ENCODE data around the gene TIMP1. TPM values are rescaled to one million over a fixed set of nuclear protein-coding genes. Genes with fewer than 3 reads are reported as not detected.

The TIMP1 gene
- total and polyA plus RNA-seq, 10 of the 15 experiments (the other 5 are each of a cell fraction or from before 2014, with no cell fraction given), result 101 to 341 (median 134) TPM

- no peak for TF ChIP-seq BCLAF1 (IDR thresholded peaks at IDR 0.05)
- no peak for TF ChIP-seq ATF7 (IDR thresholded peaks at IDR 0.05; ENCODE audit: low read depth)
- no peak for TF ChIP-seq E4F1 (IDR thresholded peaks at IDR 0.05; ENCODE audit: borderline replicate concordance, partially characterized antibody)
- TF ChIP-seq SUZ12 (IDR thresholded peaks at IDR 0.05; ENCODE audit: unreplicated experiment), result no peak
- TF ChIP-seq RAD21 (IDR thresholded peaks at IDR 0.05; ENCODE audit: insufficient read depth, low read depth, low read length), result no peak
These were observed 11.0 kb upstream of the TIMP1 start (continued) for GRCh38 chrX:47571215-47571614.

- Histone ChIP-seq H3K4me3 (no peak overlapping the region), H3K4me1 (ENCODE audit: control insufficient read depth, insufficient read depth, low read length) (no peaks in the 10 kb centered on the region), H3K27ac (ENCODE audit: control insufficient read depth, insufficient read depth) (no peak overlapping the region), H3K36me3 (ENCODE audit: control insufficient read depth in 2 of 2, insufficient read depth in 2 of 2, low read length in 1 of 2) (peaks cover 4 to 8% of the 10 kb centered on the region in 2 experiments), H3K79me2 (ENCODE audit: control insufficient read depth, insufficient read depth, low read length) (no peaks in the 10 kb centered on the region), H3K9me3 (replicated peaks; ENCODE audit: control insufficient read depth, insufficient read depth, low read length) (no peaks in the 10 kb centered on the region; the same call in 2 of the 3 replicates), H2AFZ (ENCODE audit: control insufficient read depth, low read depth, low read length) (no peak overlapping the region), H4K20me1 (ENCODE audit: control insufficient read depth, insufficient read depth) (no peaks in the 10 kb centered on the region), H3K27me3 (replicated peaks in 1 of 2; ENCODE audit: control insufficient read depth in 2 of 2, insufficient read depth in 2 of 2, low read length in 1 of 2) (no peaks in the 10 kb centered on the region), H3K9ac (ENCODE audit: control insufficient read depth, insufficient read depth, low read length) (no peak overlapping the region), H3K4me2 (ENCODE audit: control insufficient read depth, insufficient read depth) (no peak overlapping the region)
- no TSS peak for BruUV-seq (replicated peaks)
- intact Hi-C loops (cut with micrococcal nuclease; ENCODE audit: unreplicated experiment) (no loop called here), in situ Hi-C loops (cut with MboI) (no loop called here)
- WGBS (ENCODE audit: insufficient coverage, insufficient replicate concordance, low lambda C conversion rate, missing lambda C conversion rate), result 74% methylated on average over 13 of the region's 13 CpGs
- TF ChIP-seq RUNX3 (IDR thresholded peaks at IDR 0.05; ENCODE audit: low read length) (no peak), ZBTB40 (IDR thresholded peaks at IDR 0.05; ENCODE audit: borderline replicate concordance) (no peak), CREB1 (IDR thresholded peaks at IDR 0.05; ENCODE audit: low read depth) (no peak), POLR2A (IDR thresholded peaks at IDR 0.05; ENCODE audit: low read depth, low read length) (peak; percentile 39), USF2 (IDR thresholded peaks at IDR 0.05; ENCODE audit: borderline replicate concordance, low read depth, low read length) (no peak)
- DNase-seq (ENCODE audit: low read depth, low spot score), result no peak
- no peak for FAIRE-seq
- ChIA-PET POLR2A (no interaction called here), SMC1A (ENCODE audit: uncharacterized antibody, unreplicated experiment) (no interaction called here), CTCF (no interaction called here), RAD21 (ENCODE audit: unreplicated experiment) (no interaction called here)
- no peak for ATAC-seq
These were observed 10.3 kb upstream of the TIMP1 start for GRCh38 chrX:47571896-47572295.

Data from GM12878 (cell line).